NB4 (cell line): Measurements from ENCODE around the gene MAML2.

Source experiments
- MYC ChIP-seq: IDR thresholded peaks from 2 replicates; pipeline ENCODE4 v1.6.1; 2011; ENCODE audit warnings: low read depth, low read length
- POLR2A ChIP-seq: IDR thresholded peaks from 2 replicates; pipeline ENCODE4 v1.6.1; 2011; ENCODE audit warnings: mild to moderate bottlenecking; ENCODE audit not compliant: insufficient read length; ENCODE audit errors: extremely low read depth
- TF ChIP-seq, protein P1 (sequence below): IDR thresholded peaks from one replicate; pipeline ENCODE4 v1.5.1; 2012; ENCODE audit warnings: low read depth, low read length
- TF ChIP-seq, protein P2 (sequence below): IDR thresholded peaks from 2 replicates; pipeline ENCODE4 v1.6.1; 2011; ENCODE audit warnings: low read depth, low read length

DNA sequence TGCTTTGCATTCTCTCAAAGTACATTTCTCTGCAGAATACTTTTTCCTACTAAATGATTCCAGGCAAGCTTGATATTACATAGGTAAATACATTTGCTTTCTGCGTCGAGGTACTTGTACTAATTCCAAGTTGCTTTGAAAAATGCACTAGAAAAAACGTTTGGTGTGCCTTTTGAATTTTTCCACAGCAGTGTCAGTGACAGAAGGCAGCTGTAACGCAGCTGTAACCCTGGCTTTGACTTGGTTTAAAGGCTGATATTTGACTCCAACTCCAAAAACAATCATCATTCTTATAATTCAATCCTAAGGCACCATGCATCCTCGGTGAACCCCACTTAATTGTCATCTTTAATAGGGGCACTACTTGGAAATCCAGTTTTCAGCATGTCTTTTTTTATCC, 125.0 kb downstream of the MAML2 start:
- TF ChIP-seq, protein P1, sequence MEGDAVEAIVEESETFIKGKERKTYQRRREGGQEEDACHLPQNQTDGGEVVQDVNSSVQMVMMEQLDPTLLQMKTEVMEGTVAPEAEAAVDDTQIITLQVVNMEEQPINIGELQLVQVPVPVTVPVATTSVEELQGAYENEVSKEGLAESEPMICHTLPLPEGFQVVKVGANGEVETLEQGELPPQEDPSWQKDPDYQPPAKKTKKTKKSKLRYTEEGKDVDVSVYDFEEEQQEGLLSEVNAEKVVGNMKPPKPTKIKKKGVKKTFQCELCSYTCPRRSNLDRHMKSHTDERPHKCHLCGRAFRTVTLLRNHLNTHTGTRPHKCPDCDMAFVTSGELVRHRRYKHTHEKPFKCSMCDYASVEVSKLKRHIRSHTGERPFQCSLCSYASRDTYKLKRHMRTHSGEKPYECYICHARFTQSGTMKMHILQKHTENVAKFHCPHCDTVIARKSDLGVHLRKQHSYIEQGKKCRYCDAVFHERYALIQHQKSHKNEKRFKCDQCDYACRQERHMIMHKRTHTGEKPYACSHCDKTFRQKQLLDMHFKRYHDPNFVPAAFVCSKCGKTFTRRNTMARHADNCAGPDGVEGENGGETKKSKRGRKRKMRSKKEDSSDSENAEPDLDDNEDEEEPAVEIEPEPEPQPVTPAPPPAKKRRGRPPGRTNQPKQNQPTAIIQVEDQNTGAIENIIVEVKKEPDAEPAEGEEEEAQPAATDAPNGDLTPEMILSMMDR: no peak
- TF ChIP-seq POLR2A (no peak), MYC (no peak)
- TF ChIP-seq, protein P2, sequence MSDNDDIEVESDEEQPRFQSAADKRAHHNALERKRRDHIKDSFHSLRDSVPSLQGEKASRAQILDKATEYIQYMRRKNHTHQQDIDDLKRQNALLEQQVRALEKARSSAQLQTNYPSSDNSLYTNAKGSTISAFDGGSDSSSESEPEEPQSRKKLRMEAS: no peak
